K562 (cell line): ENCODE results near the gene MPC1. TPM values are rescaled to one million over a fixed set of nuclear protein-coding genes. Genes with fewer than 3 reads are reported as not detected.
A peak's percentile ranks its signal among the peaks of the same experiment; 100 is the strongest.

Experiments used
- ATAC-seq: fragments of 200-7000 bp; cut with Tn5 transposase; 3 replicates; pipeline ENCODE4 v1.9.1; 2020; ENCODE audit warnings: moderate library complexity
- BruUV-seq: library from RNA; stranded (reverse); fragments of 400-500 nt; replicated peaks from 2 replicates; lab custom pipeline; 2021; lab: Mats Ljungman, UMichigan
- CTCF ChIA-PET: fragments of 300-600 bp; formaldehyde crosslinking; extraction: SDS; loops from one replicate; lab custom pipeline; 2021; ENCODE audit warnings: low intra/inter-chr PET ratio; lab: Yijun Ruan, JAX
- POLR2A ChIA-PET: fragments of 300-600, 350-650 bp; sonication (Branson Sonifier 250); formaldehyde crosslinking; extraction: SDS; loops from one replicate; lab custom pipeline; 2021; ENCODE audit warnings: antibody characterized with exemption, inconsistent platforms; lab: Yijun Ruan, JAX
- DNase-seq, 4 experiments: peaks; one replicate each; pipeline versions ENCODE4 v3.0.0 to v3.0.0-alpha.2; 2011 to 2018; ENCODE audit warnings: low spot score in 3 of 4, mixed read lengths in 3 of 4; ENCODE audit errors: extremely low read depth in 1 of 4
- FAIRE-seq: peaks from 2 replicates; lab custom pipeline; 2011; peaks lifted over from hg19 to GRCh38; lab: Jason Lieb, UNC
- H2AFZ ChIP-seq: 2 replicates; pipeline ENCODE4 v1.6.0; 2011; ENCODE audit warnings: low read depth, low read length, control low read depth, inconsistent platforms
- H3K27ac ChIP-seq: fragments of 200-600 bp; 3 replicates; pipeline ENCODE4 v1.8.0; 2011; ENCODE audit warnings: low read depth, mild to moderate bottlenecking, control low read depth, inconsistent platforms, low read length, moderate library complexity, mixed read lengths; ENCODE audit errors: extremely low read depth
- H3K27me3 ChIP-seq, 2 experiments: fragments of 300-600 bp in 1 of 2; 2 replicates in 1 of 2; 3 replicates in 1 of 2; pipeline versions ENCODE4 v1.6.0 to v1.8.0; 2011; ENCODE audit warnings: inconsistent platforms in 2 of 2, low read length in 2 of 2, mild to moderate bottlenecking in 1 of 2, mixed read lengths in 1 of 2, moderate library complexity in 1 of 2; ENCODE audit not compliant: control insufficient read depth in 2 of 2, insufficient read depth in 2 of 2
- H3K36me3 ChIP-seq: fragments of 300-600 bp; 3 replicates; pipeline ENCODE4 v1.8.0; 2011; ENCODE audit warnings: mild to moderate bottlenecking, low read length, inconsistent platforms; ENCODE audit not compliant: control insufficient read depth, insufficient read depth
- H3K4me1 ChIP-seq, 2 experiments: fragments of 200-600 bp in 1 of 2; replicated peaks in 1 of 2; 2 replicates in 1 of 2; 3 replicates in 1 of 2; pipeline versions ENCODE4 v1.5.1 to v1.8.0; 2011; ENCODE audit warnings: inconsistent platforms in 2 of 2, low read length in 2 of 2, mild to moderate bottlenecking in 1 of 2, mixed read lengths in 1 of 2, moderate library complexity in 1 of 2; ENCODE audit not compliant: control insufficient read depth in 2 of 2, insufficient read depth in 2 of 2
- H3K4me2 ChIP-seq: 2 replicates; pipeline ENCODE4 v1.6.1; 2011; ENCODE audit warnings: low read length, control low read depth, inconsistent platforms, mixed read lengths; ENCODE audit not compliant: insufficient read depth
- H3K4me3 ChIP-seq: fragments of 200-600 bp; sonication (generic), shearing (Covaris generic); 2 replicates; pipeline ENCODE4 v1.5.1; 2016; ENCODE audit warnings: control low read depth, inconsistent platforms
- H3K79me2 ChIP-seq: fragments of 200-600 bp; 3 replicates; pipeline ENCODE4 v1.8.0; 2011; ENCODE audit warnings: low read length, inconsistent platforms; ENCODE audit not compliant: control insufficient read depth, insufficient read depth
- H3K9ac ChIP-seq, 2 experiments: 2 replicates each; pipeline versions ENCODE4 v1.6.0 to v1.6.1; 2011; ENCODE audit warnings: low read depth in 2 of 2, low read length in 2 of 2, control low read depth in 1 of 2, inconsistent platforms in 1 of 2, mild to moderate bottlenecking in 1 of 2, mixed read lengths in 1 of 2; ENCODE audit not compliant: insufficient read depth in 1 of 2
- H3K9me1 ChIP-seq: one replicate; pipeline ENCODE4 v1.6.0; 2011; ENCODE audit warnings: inconsistent platforms, mild to moderate bottlenecking, low read length, moderate library complexity; ENCODE audit not compliant: control insufficient read depth, insufficient read depth
- H3K9me3 ChIP-seq: replicated peaks from 2 replicates; pipeline ENCODE4 v1.5.1; 2011; ENCODE audit warnings: low read depth, low read length, inconsistent platforms; ENCODE audit not compliant: control insufficient read depth, insufficient read depth
- H4K20me1 ChIP-seq: replicated peaks from 2 replicates; pipeline ENCODE4 v1.6.1; 2011; ENCODE audit warnings: low read length, inconsistent platforms, mixed read lengths; ENCODE audit not compliant: control insufficient read depth, insufficient read depth
- EHMT2 ChIP-seq: fragments of 450-650 bp; IDR thresholded peaks from 2 replicates; pipeline ENCODE4 v1.6.1; 2018; ENCODE audit warnings: antibody characterized with exemption
- NUFIP1 ChIP-seq: fragments of 450-650 bp; IDR thresholded peaks from 2 replicates; pipeline ENCODE4 v1.6.1; 2018; ENCODE audit not compliant: partially characterized antibody
- PHF21A ChIP-seq: fragments of 450-650 bp; IDR thresholded peaks from 2 replicates; pipeline ENCODE4 v1.6.1; 2017; ENCODE audit warnings: low read depth, borderline replicate concordance
- RAD21 ChIP-seq, 2 experiments: fragments of 250-450 bp in 1 of 2; fragments of 450-650 bp in 1 of 2; sonication (Bioruptor Pico) in 1 of 2; formaldehyde crosslinking in 1 of 2; IDR thresholded peaks in 1 of 2; conservative IDR thresholded peaks in 1 of 2; 2 replicates each; pipeline versions ENCODE4 v1.4.0 to v1.8.0; 2020 to 2022; ENCODE audit warnings: mild to moderate bottlenecking in 2 of 2, moderate library complexity in 1 of 2
- SRSF7 ChIP-seq: fragments of 200-400 bp; formaldehyde crosslinking; optimal IDR thresholded peaks from 2 replicates; pipeline ENCODE3; 2017; ENCODE audit warnings: mild to moderate bottlenecking, low read depth, low read length
- ZNF282 ChIP-seq: sonication (generic); formaldehyde crosslinking; IDR thresholded peaks from 2 replicates; pipeline ENCODE4 v1.8.1; 2023; ENCODE audit warnings: missing genetic modification reagents
- ZSCAN29 ChIP-seq: fragments of 450-650 bp; IDR thresholded peaks from 2 replicates; pipeline ENCODE4 v1.6.1; 2017
- WGBS: fragments of 100-300 bp; shearing (Covaris generic); methylation state at CpG from one replicate; pipeline ENCODE4 v1.1.6; 2016; ENCODE audit warnings: low coverage, mixed read lengths; ENCODE audit not compliant: insufficient coverage; ENCODE audit errors: missing lambda C conversion rate; 5-methylcytosine and 5-hydroxymethylcytosine counted together
- in situ Hi-C: fragments of 300-500 bp; cut with MboI; formaldehyde crosslinking; loops from 4 replicates; pipeline ENCODE4 v1.15.0; 2018; ENCODE audit warnings: inconsistent platforms, mixed read lengths
- intact Hi-C: fragments of 100-400 bp; cut with micrococcal nuclease; formaldehyde crosslinking; loops from 2 replicates; pipeline ENCODE4 v1.14.2; 2022
- polyA plus RNA-seq, 8 experiments: library from polyadenylated mRNA; depleted of rRNA in 4 of 8; stranded (reverse) in 5 of 8; unstranded in 3 of 8; fragments of >200 nt; fragmentation: Nextera tagmentation in 2 of 8; fragmentation: Illumina TruSeq in 1 of 8; extraction: Ambion mirVana in 2 of 8; extraction: Trizol in 1 of 8; gene quantifications; 2 replicates each; pipeline versions ENCODE4 v1.2.1 to v1.2.3, GENCODE V29; 2011 to 2014; ENCODE audit warnings: inconsistent platforms in 1 of 8, missing spikeins in 1 of 8
- total RNA-seq, 7 experiments: library from RNA; depleted of rRNA in 6 of 7; stranded (reverse); fragments of >200 nt in 6 of 7; fragmentation: Illumina TruSeq in 2 of 7; extraction: Trizol in 2 of 7; gene quantifications; 2 replicates each; pipeline versions ENCODE4 v1.2.1 to v1.2.3, GENCODE V29; 2011 to 2021; ENCODE audit warnings: low replicate concordance in 1 of 7
- TF ChIP-seq, protein P1 (sequence below), 3 experiments: IDR thresholded peaks in 2 of 3; conservative IDR thresholded peaks in 1 of 3; 2 replicates each; pipeline ENCODE4 v1.5.1; 2011 to 2012; ENCODE audit warnings: low read length in 3 of 3, mild to moderate bottlenecking in 3 of 3, control low read depth in 2 of 3, improper control_type of control experiment in 1 of 3, inconsistent platforms in 1 of 3, low read depth in 1 of 3, mixed read lengths in 1 of 3, moderate library complexity in 1 of 3; ENCODE audit not compliant: insufficient read depth in 2 of 3
- TF ChIP-seq, protein P2 (sequence below): IDR thresholded peaks from 2 replicates; pipeline ENCODE4 v1.6.1; 2011; ENCODE audit warnings: borderline replicate concordance, low read depth, mild to moderate bottlenecking, moderate library complexity, low read length; ENCODE audit not compliant: insufficient read depth, poor library complexity, severe bottlenecking

Gene MPC1
- total and polyA plus RNA-seq, 9 of the 15 experiments (the other 6 are each of a cell fraction or from before 2014, with no cell fraction given): 78.6 to 185 (median 138) TPM

DNA sequence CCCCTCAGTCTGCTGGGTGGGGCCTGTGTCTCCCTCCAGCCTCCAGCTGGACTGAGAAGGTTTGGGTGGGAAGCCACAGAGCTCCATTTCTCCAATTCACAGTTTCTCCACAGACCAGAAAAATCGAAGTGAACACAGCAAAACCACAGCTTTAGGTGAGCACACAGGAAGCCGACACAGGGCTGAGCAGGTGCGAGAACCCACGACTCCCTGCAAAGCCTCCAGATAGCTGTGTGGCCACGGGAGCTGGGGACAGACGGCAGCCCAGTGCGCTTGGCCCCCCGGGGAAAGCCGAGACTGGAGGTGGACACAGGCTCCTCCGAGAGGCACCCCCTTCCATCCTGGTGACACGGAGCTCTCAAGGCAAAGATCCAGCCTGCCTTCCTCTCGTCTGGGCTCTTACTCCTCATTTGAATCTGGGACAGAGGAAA, 29.0 kb upstream of the MPC1 start:
- POLR2A ChIA-PET: no interaction called here
- no peaks in the 10 kb centered on the region for H3K79me2 ChIP-seq
- no peaks in the 10 kb centered on the region for H3K36me3 ChIP-seq
- TF ChIP-seq NUFIP1 (no peak), ZNF282 (CRISPR knock-in tag) (0 out of 2 replicates have a peak, but pooled peaks have one; percentile 26)
- TF ChIP-seq, all 486 proteins: peak for 1
- H2AFZ ChIP-seq: no peak overlapping the region
- DNase-seq (no peak), FAIRE-seq (no peak), ATAC-seq (no peak)
- H3K27me3 ChIP-seq: peaks cover 45 to 82% of the 10 kb centered on the region in 2 experiments
- no peak overlapping the region for H3K4me2 ChIP-seq
- H3K9me3 ChIP-seq: no peaks in the 10 kb centered on the region
- H3K27ac ChIP-seq: no peak overlapping the region
- WGBS: 2% methylated on average over 12 of the region's 12 CpGs
- H3K9ac ChIP-seq: no peak overlapping the region
- BruUV-seq: no TSS peak
- H3K4me3 ChIP-seq: no peak overlapping the region
- intact Hi-C loops (no loop called here), in situ Hi-C loops (no loop called here)
- no peaks in the 10 kb centered on the region for H3K9me1 ChIP-seq
- CTCF ChIA-PET: no interaction called here
- H4K20me1 ChIP-seq: peaks cover 5% of the 10 kb centered on the region; the same call in 1 of the 2 replicates
- H3K4me1 ChIP-seq: peaks cover 0 to 11% of the 10 kb centered on the region in 2 experiments; a peak in 1 of 5 replicates

- CTCF ChIA-PET: no interaction called here
These were observed 28.5 kb upstream of the MPC1 start for GRCh38 chr6:166411271-166411670.

More at GRCh38 chr6:166411271-166411670, 28.5 kb upstream of the MPC1 start:
- H3K79me2 ChIP-seq: no peaks in the 10 kb centered on the region
- peak; percentile 70 for ATAC-seq
- no peak overlapping the region for H3K9ac ChIP-seq
- no TSS peak for BruUV-seq
- intact Hi-C loops: no loop called here
- FAIRE-seq: no peak
- no peaks in the 10 kb centered on the region for H3K9me3 ChIP-seq
- peaks cover 0 to 11% of the 10 kb centered on the region in 2 experiments; a peak in 1 of 5 replicates for H3K4me1 ChIP-seq
- peaks cover 49 to 82% of the 10 kb centered on the region in 2 experiments for H3K27me3 ChIP-seq
- no peak overlapping the region for H3K4me3 ChIP-seq
- no peaks in the 10 kb centered on the region for H3K9me1 ChIP-seq
- no peak overlapping the region for H3K27ac ChIP-seq
- in situ Hi-C loops: no loop called here
- H2AFZ ChIP-seq: no peak overlapping the region
- peak in 3 of 4 experiments; percentile 16 to 28 (median 27) for DNase-seq
- POLR2A ChIA-PET: no interaction called here
- no peak overlapping the region for H3K4me2 ChIP-seq
- TF ChIP-seq, protein P1, sequence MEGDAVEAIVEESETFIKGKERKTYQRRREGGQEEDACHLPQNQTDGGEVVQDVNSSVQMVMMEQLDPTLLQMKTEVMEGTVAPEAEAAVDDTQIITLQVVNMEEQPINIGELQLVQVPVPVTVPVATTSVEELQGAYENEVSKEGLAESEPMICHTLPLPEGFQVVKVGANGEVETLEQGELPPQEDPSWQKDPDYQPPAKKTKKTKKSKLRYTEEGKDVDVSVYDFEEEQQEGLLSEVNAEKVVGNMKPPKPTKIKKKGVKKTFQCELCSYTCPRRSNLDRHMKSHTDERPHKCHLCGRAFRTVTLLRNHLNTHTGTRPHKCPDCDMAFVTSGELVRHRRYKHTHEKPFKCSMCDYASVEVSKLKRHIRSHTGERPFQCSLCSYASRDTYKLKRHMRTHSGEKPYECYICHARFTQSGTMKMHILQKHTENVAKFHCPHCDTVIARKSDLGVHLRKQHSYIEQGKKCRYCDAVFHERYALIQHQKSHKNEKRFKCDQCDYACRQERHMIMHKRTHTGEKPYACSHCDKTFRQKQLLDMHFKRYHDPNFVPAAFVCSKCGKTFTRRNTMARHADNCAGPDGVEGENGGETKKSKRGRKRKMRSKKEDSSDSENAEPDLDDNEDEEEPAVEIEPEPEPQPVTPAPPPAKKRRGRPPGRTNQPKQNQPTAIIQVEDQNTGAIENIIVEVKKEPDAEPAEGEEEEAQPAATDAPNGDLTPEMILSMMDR (IDR thresholded peaks at IDR 0.05 in 2 of 3, conservative IDR thresholded peaks at IDR 0.05 in 1 of 3; ENCODE audit: insufficient read depth in 2 of 3, low read depth in 1 of 3, low read length in 3 of 3): peak in 1 of 3 experiments; percentile 57; a peak in 2 of 6 replicates
- TF ChIP-seq ZSCAN29 (no peak), SRSF7 (no peak), PHF21A (no peak), EHMT2 (no peak), RAD21 (CRISPR knock-in tag; conservative IDR thresholded peaks at IDR 0.05 in 1 of 2, IDR thresholded peaks at IDR 0.05 in 1 of 2) (no peak; a peak in 1 of 4 replicates)
- TF ChIP-seq, protein P2, sequence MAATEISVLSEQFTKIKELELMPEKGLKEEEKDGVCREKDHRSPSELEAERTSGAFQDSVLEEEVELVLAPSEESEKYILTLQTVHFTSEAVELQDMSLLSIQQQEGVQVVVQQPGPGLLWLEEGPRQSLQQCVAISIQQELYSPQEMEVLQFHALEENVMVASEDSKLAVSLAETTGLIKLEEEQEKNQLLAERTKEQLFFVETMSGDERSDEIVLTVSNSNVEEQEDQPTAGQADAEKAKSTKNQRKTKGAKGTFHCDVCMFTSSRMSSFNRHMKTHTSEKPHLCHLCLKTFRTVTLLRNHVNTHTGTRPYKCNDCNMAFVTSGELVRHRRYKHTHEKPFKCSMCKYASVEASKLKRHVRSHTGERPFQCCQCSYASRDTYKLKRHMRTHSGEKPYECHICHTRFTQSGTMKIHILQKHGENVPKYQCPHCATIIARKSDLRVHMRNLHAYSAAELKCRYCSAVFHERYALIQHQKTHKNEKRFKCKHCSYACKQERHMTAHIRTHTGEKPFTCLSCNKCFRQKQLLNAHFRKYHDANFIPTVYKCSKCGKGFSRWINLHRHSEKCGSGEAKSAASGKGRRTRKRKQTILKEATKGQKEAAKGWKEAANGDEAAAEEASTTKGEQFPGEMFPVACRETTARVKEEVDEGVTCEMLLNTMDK: peak; percentile 55
- peaks cover 8% of the 10 kb centered on the region; the same call in 1 of the 2 replicates for H4K20me1 ChIP-seq
- no peaks in the 10 kb centered on the region for H3K36me3 ChIP-seq
- 0% methylated on average over 15 of the region's 15 CpGs for WGBS
